PC-9 (cell line): ENCODE measurements around the gene PNKD.

Experiments used
- CTCF ChIP-seq: fragments of 200-600 bp; sonication (generic); conservative IDR thresholded peaks from 2 replicates; pipeline ENCODE4 v1.6.1; 2017; ENCODE audit warnings: mixed run types, antibody characterized with exemption, mild to moderate bottlenecking, moderate library complexity
- EZH2 ChIP-seq: fragments of 200-600 bp; sonication (generic); IDR thresholded peaks from 2 replicates; pipeline ENCODE4 v1.8.0; 2017; ENCODE audit warnings: antibody characterized with exemption, low read depth

- no peak for TF ChIP-seq CTCF
- no peak for TF ChIP-seq EZH2
Measured at GRCh38 chr2:218286570-218287459, 16.5 kb downstream of the PNKD start.
